NCI-H526 treated with DMSO at 0.1 percent for 48 hours (cell line): ENCODE data around the gene ASB1.

Source experiments
- DNase-seq: peaks from one replicate; lab custom pipeline; 2025; lab: John Stamatoyannopoulos, UW

Gene ASB1

GRCh38 chr2:238445409-238446190 lies 18.9 kb downstream of the ASB1 start:
- no peak for DNase-seq

- no peak for DNase-seq
Observed at GRCh38 chr2:238446371-238446770, 19.6 kb downstream of the ASB1 start.

DNA sequence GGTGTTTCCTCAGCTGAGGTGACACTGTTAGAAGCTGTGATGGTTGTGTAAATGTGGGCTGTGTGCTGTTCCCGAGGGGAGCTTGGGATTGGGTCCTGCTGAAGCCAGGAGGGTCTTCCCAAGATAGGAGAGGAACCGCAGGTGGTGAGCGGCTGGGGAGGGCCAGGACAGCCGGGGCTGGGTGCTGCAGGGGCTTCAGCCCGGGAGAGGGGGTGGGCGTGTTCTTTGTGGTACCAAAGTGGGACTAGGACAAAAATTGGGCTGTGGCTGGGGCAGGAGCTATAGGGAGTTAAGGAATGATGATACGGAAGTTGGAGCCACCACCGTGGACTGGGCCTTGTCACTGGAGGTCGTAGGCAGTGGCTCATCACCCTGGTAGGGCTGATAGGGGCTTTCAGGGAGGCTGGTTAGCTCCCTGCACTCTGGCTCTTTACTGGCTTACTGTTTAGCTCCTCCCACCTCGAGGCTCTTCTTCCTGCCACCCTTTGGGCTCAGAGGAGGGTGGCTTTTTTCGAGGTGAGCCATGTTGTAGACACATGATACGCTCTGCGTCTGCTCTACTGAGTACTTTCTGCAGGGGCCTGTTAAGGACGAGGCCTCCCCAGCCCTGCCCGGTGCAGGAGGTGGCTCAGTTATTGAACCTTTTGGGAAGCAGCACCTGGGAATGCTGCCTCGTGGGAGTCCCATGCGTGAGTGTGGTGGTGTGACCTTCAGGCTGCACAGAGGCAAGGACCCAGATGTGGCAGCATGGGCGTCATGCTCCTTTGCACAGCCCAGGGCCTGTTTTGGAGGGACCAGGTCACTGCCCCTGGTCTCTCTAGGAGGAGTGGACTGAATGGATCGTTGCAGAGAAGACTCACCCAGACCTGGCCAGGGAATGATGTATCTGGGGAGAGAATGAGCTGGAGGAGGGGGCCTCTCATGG lies 21.6 kb downstream of the ASB1 start:
- no peak for DNase-seq

- DNase-seq: no peak
Observed at GRCh38 chr2:238449241-238449640, 22.5 kb downstream of the ASB1 start.

DNA sequence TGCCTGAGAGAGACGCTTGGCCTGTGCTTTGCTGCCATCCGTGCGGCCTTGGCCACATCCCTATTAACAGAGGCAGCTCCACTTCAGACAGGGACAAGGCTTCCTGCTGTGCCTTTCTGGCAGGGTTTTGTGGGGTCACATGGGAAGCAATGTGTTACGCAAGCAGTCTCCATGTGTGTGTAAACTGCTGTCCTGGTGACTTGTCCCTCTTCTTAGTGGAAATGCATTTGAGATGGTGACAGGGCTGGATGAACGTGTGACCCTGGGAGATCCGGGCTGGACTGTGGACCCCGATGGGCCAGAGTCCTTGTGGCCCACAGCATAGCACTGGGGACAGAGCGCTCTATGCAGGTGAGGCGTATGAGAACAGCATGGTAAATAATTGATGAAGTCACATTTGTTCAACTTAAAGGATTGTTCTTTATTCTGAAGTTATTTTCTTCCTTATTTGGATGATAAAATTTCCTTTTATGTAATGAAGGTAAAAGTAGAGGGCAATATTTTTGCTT lies 23.2 kb downstream of the ASB1 start:
- no peak for DNase-seq

DNA sequence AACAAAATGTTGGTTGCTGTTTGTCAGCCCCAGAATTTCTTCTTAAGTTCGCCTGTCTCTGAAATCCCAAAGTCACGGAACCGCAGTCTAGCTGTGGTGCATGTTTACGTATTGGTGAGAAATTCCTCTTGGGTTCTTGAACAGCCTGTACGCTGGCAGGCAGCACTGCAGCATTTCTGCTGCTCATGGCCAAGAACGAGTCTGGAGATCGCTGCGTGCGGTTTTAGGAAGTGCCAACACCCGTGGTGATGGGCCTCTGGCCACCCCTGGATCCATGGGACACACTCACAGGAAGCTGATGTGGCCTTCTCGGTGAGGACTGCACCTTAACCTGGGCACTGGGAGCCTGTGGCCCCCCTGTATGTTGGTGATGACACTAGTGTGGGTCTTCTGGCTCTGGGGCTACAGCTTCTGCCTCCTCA lies 23.7 kb downstream of the ASB1 start:
- DNase-seq: no peak

DNA sequence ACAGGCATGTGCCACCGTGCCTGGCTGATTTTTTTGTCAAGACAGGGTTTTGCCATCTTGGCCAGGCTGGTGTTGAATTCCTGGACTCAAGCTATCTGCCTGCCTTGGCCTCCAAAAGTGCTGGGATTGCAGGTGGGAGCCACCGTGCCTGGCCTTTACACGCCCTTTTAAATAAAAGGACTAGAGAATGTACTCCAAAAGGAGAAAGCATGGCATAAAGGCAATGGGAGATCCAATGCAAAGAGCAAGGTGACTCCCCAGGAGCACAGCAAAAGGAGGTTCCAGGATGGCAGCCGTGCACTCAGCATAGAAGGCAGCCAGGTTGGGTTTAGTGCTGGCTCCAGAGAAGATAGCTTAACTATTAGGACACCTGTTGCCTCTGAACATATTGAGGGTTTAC lies 27.1 kb downstream of the ASB1 start:
- no peak for DNase-seq

DNA sequence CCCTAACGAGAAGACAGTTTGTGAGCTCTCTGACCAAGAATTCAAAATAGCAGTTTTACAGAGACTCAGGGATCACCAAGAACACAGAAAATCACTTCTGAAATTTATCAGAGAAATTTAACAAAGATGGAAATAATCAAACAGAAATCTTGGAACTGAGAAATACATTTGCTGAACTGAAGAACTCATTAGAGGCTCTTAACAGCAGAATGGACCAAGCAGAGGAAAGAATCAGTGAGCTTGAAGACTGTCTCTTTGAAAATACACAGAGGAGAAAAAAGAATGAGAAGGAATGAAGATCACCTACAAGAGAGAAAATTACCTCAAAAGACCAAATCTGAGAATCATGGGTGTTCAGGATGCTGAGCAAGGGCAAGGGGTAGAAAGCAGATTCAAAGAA lies 29.7 kb downstream of the ASB1 start:
- DNase-seq: no peak

GRCh38 chr2:238456970-238457926 lies 30.5 kb downstream of the ASB1 start:
- no peak for DNase-seq

DNA sequence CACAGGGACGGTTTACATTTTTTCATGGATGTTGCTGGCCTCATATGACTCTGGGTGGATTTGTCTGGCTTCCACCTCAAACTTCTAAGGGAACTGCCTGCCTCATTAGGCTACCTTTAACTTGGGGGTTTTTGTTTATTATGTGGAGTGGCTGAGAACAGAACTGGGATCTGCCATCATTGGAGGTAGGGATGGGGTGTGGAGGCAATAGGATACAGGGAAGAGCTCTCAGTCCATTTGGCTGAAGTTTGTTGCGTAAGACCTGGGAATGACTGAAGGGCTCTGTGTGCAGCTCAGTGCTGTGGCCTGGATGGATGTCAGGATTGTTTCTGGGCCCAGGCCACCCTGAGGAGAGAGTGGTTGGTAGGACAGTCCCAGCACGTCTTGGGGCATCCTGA lies 31.2 kb downstream of the ASB1 start:
- DNase-seq: no peak

DNA sequence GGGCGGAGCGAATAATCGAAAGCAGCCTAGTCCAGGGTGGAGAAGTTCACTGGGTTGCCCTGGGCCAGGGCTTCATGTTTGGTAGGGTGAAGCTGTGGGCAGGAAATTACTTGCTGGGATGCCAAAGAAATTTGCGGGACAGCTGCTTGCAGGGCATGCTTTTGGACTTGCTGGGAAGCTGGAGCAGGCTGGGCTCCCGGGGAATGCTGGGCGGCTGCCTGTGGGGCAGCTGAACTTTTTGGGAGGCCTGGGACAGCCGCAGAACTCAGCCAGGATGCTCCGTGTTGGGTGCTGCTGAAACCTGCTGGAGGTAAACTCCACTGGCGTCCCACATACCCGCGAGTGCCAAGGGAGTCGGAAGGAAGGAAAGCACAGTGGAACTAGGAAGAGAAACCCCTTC lies 31.9 kb downstream of the ASB1 start:
- DNase-seq: no peak

- DNase-seq: no peak
Observed at GRCh38 chr2:238459081-238459629, 32.4 kb downstream of the ASB1 start.

- no peak for DNase-seq
Observed at GRCh38 chr2:238461051-238461450, 34.3 kb downstream of the ASB1 start.

DNA sequence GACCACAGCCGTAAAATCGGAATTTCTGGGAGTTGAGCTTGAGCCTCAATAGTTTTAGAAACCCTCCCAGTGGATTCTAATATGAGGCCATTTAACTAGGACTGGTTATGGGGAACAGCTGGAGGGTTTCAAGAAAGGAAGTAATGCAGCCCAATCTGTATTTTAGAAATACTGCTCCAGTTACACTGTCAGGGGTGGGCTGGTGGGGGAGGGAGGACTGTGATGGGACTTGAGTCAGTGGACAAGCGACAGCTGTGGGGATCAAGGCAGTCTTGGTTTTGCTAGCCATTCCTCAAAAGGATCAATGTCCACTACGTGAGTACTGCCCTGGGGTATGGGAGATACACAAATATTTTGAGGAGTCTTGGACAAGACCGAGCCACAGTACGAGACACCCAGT lies 34.8 kb downstream of the ASB1 start:
- no peak for DNase-seq

GRCh38 chr2:238461916-238462315 lies 35.2 kb downstream of the ASB1 start:
- no peak for DNase-seq

DNA sequence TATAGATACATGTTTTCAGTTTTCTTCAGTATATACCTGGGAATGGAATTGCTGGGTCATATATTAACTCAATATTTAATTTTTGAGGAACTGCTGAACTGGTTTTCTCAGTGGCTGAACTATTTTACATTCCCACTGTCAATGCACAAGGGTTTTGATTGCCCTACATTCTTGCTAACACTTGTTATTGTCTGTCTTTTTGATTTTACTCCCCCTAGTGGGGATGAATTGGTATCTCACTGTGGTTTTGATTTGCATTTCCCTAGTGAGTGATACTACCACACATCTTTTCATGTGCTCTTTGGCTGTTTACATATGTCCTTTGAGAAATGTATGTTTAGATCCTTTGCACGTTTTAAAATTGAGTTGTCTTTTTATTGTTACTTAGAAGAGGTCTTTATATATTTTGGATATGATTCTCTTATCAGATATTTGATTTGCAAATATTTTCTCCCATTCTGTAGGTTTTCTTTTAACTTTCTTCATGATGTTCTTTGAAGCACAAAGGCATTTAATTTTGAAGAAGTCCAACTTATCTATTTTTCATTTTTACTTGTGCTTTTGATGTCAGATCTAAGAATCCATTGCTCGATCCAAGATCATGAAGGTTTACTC lies 36.2 kb downstream of the ASB1 start:
- peak; percentile 74 for DNase-seq

GRCh38 chr2:238464389-238464788 lies 37.7 kb downstream of the ASB1 start:
- DNase-seq: no peak

DNA sequence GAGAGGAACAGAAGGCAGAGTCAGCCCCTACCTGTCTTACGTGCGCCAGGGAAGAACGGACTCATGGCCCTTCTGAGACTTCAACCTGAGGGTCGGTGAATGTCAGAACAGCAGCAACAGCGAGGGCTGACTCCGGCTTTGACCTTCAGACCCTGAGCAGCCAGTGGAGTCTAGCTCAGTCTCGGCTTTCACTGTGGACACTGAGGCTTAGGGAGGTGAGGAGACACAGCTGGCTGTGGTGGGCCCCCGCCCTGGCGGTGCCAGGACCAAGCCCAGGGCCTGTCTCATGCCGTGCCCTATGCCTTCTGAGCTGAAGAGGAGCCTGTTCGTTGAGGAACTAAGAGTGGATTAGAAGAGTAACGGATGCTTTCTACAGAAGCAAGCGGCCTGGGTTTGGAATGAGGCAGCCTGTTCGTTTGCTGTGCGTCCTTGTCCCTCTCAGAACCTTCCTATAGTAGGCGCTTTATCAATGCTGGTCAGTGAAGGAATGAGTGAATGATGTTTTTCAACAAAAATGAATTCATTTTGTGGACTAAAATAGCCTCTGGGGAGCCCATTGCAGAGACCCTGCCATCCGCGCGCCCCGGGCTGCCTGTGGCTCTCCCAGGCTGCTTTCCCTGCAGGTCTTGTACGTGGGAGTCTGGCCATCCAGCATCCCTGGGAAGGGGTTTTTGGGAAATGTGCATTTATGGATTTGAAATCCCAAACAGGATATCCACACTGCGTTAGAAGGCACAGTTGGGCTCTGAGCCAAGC lies 38.9 kb downstream of the ASB1 start:
- no peak for DNase-seq

DNA sequence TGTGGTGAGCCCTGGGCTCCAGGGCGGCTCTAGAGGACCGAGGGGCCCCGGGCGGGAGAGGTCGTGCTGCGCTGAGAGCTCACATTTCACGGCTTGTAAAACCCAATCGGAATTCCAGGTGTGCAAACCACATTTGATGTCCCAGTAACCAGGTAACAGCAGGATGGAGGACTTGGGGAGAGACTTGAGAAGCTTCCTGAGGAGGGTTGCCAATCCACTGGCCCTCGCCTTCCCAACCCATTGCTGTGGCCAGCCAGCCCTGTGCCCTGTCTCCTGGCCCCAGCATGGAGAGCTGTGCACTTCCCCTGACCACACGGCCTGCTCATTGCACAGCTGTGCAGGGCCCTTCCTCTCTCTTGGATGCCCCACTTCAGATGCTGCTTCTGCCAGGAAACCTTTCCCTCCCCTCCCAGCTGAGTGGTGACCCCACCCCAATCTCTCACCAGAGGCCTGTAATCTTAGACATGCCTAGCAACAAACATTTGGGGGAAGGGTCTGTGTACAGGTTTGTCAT lies 39.6 kb downstream of the ASB1 start:
- no peak for DNase-seq

- no peak for DNase-seq
Observed at GRCh38 chr2:238467062-238467461, 40.3 kb downstream of the ASB1 start.
